Measurements from ENCODE around the gene ZC3H12C.
A peak's percentile ranks its signal among the peaks of the same experiment; 100 is the strongest.

ZC3H12C gene

GRCh38 chr11:110148775-110149744 is 55.9 kb downstream of the ZC3H12C start:
- no peak for DNase-seq (ENCODE audit: low read depth in 2 of 2)

GRCh38 chr11:110152199-110152598 is 59.0 kb downstream of the ZC3H12C start:
- DNase-seq (ENCODE audit: low read depth in 2 of 2) = no peak

GRCh38 chr11:110153474-110153873 is 60.3 kb downstream of the ZC3H12C start:
- no peak for DNase-seq (ENCODE audit: low read depth in 2 of 2)

DNA sequence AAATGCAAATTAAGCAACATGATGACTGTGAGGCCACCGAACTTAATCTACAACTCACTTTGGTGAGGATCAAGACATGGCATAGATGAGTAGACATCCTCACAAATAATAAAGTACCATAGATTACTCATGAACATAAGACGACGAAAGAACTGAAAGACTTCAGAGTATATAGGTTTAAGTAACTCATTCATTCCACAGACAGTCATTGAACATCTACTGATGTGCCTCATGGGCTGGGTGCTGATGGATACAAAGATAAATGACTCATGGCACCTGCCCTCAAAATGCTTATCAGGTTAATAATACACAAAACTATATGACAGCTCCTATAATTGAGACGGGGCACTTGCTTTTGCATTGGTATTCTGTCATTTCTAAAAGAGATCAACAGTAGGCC is 63.3 kb downstream of the ZC3H12C start:
- no peak for DNase-seq (ENCODE audit: low read depth in 2 of 2)

DNA sequence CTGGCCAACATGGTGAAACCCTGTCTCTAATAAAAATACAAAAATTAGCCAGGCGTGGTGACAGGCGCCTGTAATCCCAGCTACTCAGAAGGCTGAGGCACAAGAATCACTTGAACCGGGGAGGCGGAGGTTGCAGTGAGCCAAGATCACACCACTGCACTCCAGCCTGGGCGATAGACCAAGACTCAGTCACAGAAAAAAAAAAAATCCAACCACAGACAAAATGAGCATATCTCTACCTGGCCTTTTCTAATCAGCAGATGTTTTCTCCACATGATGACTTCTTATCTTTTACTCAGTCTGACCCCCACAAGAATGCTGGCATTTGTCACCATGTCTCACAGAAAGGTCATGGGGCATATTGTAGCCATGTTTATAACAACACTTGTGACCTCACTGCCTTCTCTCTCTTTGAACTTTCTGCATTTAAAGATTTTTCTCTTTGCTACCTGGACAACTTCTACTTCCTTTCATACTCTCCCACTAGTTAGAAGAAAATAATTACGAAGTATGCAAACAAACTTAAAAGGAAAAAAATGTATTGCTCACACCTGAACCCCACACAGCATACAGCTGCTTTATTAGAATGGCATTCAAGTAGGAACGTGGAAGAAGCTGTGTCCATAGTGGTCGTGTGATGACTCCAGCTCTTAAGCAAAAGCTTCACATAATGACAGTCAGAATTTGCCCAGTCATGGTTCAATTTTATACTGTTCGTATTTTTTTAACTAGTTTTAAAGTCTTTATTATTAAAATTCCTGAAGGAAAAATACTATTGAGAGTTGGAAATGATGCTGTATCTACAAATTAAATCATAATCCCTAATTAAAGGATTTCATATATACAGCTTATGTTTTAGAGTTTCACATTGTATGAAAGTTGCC is 65.4 kb downstream of the ZC3H12C start:
- DNase-seq (ENCODE audit: low read depth in 2 of 2) = no peak

DNA sequence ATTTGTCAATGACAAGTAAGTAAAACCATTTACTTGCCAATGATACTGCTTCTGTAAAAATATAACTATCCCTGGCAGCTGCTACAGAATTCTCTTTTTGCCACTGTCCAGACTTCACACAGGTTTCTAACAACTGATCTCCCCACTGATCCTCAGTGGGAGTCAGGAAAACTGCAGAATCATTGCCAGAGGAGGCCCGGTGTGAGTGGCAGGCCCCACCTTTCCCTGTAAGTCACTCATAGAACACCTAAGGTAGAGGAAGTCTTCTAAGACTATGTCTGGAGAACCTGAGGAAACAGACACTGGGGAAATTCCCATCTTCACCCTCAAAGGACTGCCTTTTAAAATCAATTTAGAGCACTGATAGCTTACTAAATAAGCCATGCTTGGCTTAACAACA is 66.3 kb downstream of the ZC3H12C start:
- DNase-seq (ENCODE audit: low read depth in 2 of 2) = no peak

GRCh38 chr11:110160016-110160415 is 66.8 kb downstream of the ZC3H12C start:
- no peak for DNase-seq (ENCODE audit: low read depth in 2 of 2)

GRCh38 chr11:110160437-110160836 is 67.2 kb downstream of the ZC3H12C start:
- DNase-seq (ENCODE audit: low read depth in 2 of 2) = no peak

GRCh38 chr11:110161061-110161460 is 67.9 kb downstream of the ZC3H12C start:
- no peak for DNase-seq (ENCODE audit: low read depth in 2 of 2)

GRCh38 chr11:110162216-110162615 is 69.0 kb downstream of the ZC3H12C start:
- no peak for DNase-seq (ENCODE audit: low read depth in 2 of 2)

DNA sequence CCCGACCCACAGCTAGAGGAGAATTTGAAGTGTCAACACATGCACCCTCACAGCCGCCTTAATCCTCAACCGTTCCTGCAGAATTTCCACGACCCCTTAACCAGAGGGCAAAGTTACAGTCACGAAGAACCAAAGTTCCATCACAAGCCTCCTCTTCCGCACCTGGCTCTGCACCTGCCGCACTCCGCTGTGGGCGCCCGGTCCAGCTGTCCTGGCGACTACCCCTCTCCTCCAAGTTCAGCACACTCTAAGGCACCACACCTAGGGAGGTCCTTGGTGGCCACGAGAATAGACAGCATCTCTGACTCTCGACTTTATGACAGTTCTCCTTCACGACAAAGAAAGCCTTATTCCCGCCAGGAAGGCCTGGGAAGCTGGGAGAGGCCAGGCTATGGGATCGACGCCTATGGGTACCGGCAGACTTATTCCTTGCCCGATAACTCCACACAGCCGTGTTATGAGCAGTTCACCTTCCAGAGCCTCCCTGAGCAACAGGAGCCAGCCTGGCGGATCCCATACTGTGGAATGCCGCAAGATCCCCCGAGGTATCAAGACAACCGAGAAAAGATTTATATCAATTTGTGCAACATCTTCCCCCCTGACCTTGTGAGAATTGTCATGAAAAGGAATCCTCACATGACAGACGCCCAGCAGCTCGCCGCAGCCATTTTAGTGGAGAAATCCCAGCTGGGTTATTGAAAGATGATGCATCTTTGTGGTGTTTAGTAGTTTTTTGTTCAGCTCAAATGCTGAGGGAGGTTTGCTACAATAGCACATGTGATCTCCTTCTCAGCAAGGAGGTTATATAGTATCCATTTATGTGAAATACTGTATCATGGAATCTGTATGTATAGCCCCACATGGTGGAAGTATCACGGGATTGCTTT is 72.1 kb downstream of the ZC3H12C start:
- DNase-seq (ENCODE audit: low read depth in 2 of 2) = no peak

- no peak for DNase-seq (ENCODE audit: low read depth in 2 of 2)
Observed at GRCh38 chr11:110168033-110168803, 75.0 kb downstream of the ZC3H12C start.

DNA sequence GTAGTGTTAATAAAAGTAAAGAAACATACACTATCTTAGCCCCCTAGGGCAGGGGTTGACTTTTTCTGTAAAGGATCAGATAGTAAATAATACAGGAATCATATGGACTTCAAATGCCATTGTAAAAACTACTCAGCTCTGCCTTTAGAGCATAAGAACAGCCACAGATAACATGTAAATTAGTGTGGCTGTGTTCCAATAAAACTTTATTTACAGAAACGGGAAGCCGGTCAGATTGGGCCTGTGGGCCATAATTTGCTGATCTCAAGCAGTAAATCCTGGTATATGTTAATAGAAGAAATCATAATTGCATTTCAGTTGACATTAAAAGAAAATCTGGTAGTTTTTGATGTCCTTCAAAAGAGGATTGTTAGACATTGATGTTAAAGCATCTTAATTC is 76.5 kb downstream of the ZC3H12C start:
- no peak for DNase-seq (ENCODE audit: low read depth in 2 of 2)

GRCh38 chr11:110172468-110173065 is 79.4 kb downstream of the ZC3H12C start:
- DNase-seq (ENCODE audit: low read depth in 2 of 2) = no peak

DNA sequence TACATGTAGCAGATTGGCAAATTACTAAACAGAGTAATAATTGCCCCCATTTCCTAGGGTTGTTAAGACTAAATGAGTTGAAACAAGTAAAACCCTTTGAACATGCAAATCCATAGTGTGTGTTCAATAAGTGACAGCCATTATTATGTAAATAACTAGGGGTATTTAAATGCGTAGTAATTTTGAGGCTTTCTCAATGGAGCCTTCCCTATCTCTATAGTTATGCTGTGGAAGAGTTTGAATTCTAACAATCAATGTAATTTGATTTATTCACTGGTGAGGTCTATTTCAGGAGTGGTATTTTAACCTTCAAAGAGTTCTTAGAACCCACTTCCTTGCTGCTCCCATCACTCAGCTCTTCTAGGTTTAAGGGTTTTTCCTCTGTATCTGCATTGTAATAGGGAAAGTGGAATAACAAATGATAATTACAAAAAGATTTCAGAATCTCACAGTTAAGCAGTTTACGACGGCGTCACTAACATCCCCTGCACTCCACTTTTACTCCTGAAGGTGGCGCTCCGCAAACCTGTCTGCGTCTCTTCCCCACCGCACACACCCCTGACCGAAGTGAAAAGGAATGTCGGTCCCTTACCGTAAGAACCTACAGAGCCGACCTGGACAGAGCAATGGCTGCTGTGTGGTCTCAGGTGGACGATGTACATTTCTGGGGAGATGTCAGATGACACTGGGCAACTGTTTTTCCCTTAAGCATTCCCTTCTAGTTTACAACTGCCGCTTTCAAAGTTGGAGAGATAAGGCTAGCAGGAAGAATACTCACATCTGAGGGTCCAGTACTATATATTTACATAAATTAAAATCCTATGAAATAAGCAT is 80.8 kb downstream of the ZC3H12C start:
- peak; percentile 22 to 25 for DNase-seq (ENCODE audit: low read depth in 2 of 2)

DNA sequence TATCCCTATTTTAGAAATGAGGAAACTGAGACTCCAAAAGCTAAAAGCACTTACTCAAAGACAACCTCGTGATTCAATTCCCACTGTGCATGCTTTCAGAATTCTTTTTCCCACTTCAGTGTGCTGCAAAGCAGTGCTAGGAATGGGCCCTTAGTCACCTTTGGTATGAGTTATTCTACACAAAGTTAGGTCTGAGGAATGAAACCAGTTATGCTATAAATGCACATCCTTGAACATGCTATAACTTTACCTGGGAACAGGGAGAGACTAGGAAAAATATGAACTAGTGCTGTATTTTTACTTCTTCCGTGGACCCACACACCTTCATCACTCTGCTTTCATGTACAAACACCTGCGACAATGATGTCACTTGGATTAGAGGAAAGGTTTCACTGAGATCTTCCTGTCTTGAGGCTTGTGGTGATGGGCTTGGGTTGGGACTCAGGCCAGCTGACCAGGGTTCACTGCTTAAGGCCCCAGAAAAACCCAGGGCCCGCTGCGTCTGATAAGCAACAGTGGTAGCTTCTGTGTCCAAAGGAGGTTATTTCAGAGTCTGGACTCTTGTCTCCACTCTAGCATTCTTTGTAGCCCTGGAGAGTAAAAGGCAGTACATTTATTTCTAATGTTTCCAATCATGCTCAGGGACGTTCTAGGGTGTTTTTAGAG is 81.6 kb downstream of the ZC3H12C start:
- DNase-seq (ENCODE audit: low read depth in 2 of 2) = no peak

DNA sequence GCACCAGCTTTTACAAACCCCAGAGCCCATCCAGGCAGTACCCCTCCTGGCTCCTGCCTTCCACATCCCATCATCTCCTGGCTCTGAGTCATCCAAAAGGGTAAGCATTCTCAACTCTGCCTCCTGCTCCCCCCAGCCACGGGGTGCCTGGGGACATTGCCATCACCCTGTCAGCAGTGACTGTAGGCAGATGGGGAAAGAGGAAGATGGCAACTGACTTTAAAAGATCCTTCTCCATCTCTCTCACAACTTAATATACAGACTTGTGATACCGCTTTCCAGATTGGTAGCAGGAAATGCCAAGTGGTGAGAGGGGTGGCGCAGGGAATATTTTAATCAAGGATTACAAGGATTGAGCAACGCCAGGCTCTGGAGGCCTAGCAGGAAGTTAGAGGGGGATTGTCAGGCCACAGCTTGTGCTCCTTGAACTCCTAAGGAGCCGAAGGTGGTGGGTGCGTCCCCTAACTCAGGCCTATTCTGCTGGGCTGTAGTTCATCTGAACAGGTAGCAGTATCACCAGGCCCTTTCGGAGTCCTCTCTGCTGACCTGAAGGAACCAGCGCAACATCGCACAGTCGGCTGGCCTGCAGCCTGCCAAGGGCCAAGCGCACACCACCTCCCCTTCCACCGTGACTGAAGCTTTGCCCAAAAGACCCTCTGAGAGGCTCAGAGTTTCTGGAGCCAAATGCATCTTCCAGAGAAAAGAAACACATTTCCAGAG is 83.3 kb downstream of the ZC3H12C start:
- DNase-seq (ENCODE audit: low read depth in 2 of 2) = no peak

- no peak for DNase-seq (ENCODE audit: low read depth in 2 of 2)
Observed at GRCh38 chr11:110177086-110177456, 83.9 kb downstream of the ZC3H12C start.
